ENCODE results near the gene CDK5RAP3.
"Not testable (repeated sequence)": the region's sequence is repeated elsewhere in the genome, so short reads cannot be mapped to it uniquely, and the experiment has no call there.

Gene CDK5RAP3

GRCh38 chr17:47998044-47998443, 27.1 kb downstream of the CDK5RAP3 start:
- no peak for DNase-seq (ENCODE audit: low read depth)

- no peak for DNase-seq (ENCODE audit: low read depth)
Measured at GRCh38 chr17:47999582-47999981, 28.7 kb downstream of the CDK5RAP3 start.

GRCh38 chr17:48001197-48001596, 30.3 kb downstream of the CDK5RAP3 start:
- DNase-seq (ENCODE audit: low read depth), result no peak

GRCh38 chr17:48001657-48002056, 30.7 kb downstream of the CDK5RAP3 start:
- not testable (repeated sequence) for DNase-seq (ENCODE audit: low read depth)

- DNase-seq (ENCODE audit: low read depth), result no peak
Measured at GRCh38 chr17:48002266-48002915, 31.5 kb downstream of the CDK5RAP3 start.

GRCh38 chr17:48002916-48003416, 32.1 kb downstream of the CDK5RAP3 start:
- no peak for DNase-seq (ENCODE audit: low read depth)

GRCh38 chr17:48003417-48004151, 32.7 kb downstream of the CDK5RAP3 start:
- no peak for DNase-seq (ENCODE audit: low read depth)

GRCh38 chr17:48004983-48005382, 34.1 kb downstream of the CDK5RAP3 start:
- DNase-seq (ENCODE audit: low read depth), result no peak

- no peak for DNase-seq (ENCODE audit: low read depth)
Measured at GRCh38 chr17:48006936-48007709, 36.2 kb downstream of the CDK5RAP3 start.

- DNase-seq (ENCODE audit: low read depth), result no peak
Measured at GRCh38 chr17:48010193-48010592, 39.3 kb downstream of the CDK5RAP3 start.

- DNase-seq (ENCODE audit: low read depth), result peak; percentile 32
Measured at GRCh38 chr17:48011405-48012150, 40.7 kb downstream of the CDK5RAP3 start.

GRCh38 chr17:48012151-48012520, 41.2 kb downstream of the CDK5RAP3 start:
- peak; percentile 46 for DNase-seq (ENCODE audit: low read depth)

GRCh38 chr17:48012654-48013053, 41.7 kb downstream of the CDK5RAP3 start:
- DNase-seq (ENCODE audit: low read depth), result no peak

GRCh38 chr17:48013876-48014594, 43.1 kb downstream of the CDK5RAP3 start:
- no peak for DNase-seq (ENCODE audit: low read depth)

GRCh38 chr17:48014595-48015111, 43.7 kb downstream of the CDK5RAP3 start:
- DNase-seq (ENCODE audit: low read depth), result no peak

GRCh38 chr17:48016112-48016511, 45.2 kb downstream of the CDK5RAP3 start:
- no peak for DNase-seq (ENCODE audit: low read depth)

GRCh38 chr17:48017817-48018158, 46.9 kb downstream of the CDK5RAP3 start:
- not testable (repeated sequence) for DNase-seq (ENCODE audit: low read depth)

- DNase-seq (ENCODE audit: low read depth), result no peak
Measured at GRCh38 chr17:48021934-48022333, 51.0 kb downstream of the CDK5RAP3 start.

- DNase-seq (ENCODE audit: low read depth), result no peak
Measured at GRCh38 chr17:48022901-48023300, 52.0 kb downstream of the CDK5RAP3 start.

- peak; percentile 34 for DNase-seq (ENCODE audit: low read depth)
Measured at GRCh38 chr17:48023400-48024148, 52.7 kb downstream of the CDK5RAP3 start.

Measured in activated T-cell treated with anti-CD3 and anti-CD28 coated beads for 1 hour (primary cell).